ENCODE results near the gene COLQ.

COLQ gene

DNA sequence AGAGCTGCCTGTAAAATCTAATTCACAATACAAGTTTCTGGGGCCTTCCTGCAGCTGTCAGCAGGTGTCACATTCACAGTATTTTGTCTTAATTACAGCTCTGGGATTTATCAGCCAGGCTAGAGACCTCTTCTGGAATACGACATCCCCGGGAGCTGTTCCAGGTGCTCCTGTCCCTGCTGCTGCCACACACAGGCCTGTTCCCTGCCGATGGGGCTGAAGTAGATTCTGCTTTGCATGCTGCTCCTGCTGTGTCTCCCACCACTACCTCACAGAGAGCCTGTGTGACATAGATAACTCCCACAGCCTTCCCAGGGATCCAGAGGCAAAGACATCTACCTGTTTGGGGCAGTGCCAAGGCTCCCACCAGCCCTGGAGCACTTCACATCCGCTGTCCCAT lies 20.4 kb downstream of the COLQ start:
- no peak overlapping the region for H2AFZ ChIP-seq (ENCODE audit: low read depth)
- H3K9ac ChIP-seq: no peak overlapping the region
- TF ChIP-seq, protein P1, sequence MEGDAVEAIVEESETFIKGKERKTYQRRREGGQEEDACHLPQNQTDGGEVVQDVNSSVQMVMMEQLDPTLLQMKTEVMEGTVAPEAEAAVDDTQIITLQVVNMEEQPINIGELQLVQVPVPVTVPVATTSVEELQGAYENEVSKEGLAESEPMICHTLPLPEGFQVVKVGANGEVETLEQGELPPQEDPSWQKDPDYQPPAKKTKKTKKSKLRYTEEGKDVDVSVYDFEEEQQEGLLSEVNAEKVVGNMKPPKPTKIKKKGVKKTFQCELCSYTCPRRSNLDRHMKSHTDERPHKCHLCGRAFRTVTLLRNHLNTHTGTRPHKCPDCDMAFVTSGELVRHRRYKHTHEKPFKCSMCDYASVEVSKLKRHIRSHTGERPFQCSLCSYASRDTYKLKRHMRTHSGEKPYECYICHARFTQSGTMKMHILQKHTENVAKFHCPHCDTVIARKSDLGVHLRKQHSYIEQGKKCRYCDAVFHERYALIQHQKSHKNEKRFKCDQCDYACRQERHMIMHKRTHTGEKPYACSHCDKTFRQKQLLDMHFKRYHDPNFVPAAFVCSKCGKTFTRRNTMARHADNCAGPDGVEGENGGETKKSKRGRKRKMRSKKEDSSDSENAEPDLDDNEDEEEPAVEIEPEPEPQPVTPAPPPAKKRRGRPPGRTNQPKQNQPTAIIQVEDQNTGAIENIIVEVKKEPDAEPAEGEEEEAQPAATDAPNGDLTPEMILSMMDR (conservative IDR thresholded peaks at IDR 0.05; ENCODE audit: low read depth, low read length): no peak
- H3K4me2 ChIP-seq: no peak overlapping the region
- no peaks in the 10 kb centered on the region for H3K79me2 ChIP-seq (ENCODE audit: insufficient read depth, low read depth)
- H3K36me3 ChIP-seq (ENCODE audit: insufficient read depth): no peaks in the 10 kb centered on the region
- no peaks in the 10 kb centered on the region for H3K27me3 ChIP-seq (ENCODE audit: insufficient read depth, low read depth)
- H3K4me1 ChIP-seq (ENCODE audit: low read depth, poor library complexity, severe bottlenecking): no peaks in the 10 kb centered on the region
- no peak overlapping the region for H3K27ac ChIP-seq
- H3K4me3 ChIP-seq (IDR thresholded peaks at IDR 0.05; ENCODE audit: insufficient read depth, low read depth, low read length): no peak overlapping the region
- H4K20me1 ChIP-seq (ENCODE audit: insufficient read depth): no peaks in the 10 kb centered on the region

DNA sequence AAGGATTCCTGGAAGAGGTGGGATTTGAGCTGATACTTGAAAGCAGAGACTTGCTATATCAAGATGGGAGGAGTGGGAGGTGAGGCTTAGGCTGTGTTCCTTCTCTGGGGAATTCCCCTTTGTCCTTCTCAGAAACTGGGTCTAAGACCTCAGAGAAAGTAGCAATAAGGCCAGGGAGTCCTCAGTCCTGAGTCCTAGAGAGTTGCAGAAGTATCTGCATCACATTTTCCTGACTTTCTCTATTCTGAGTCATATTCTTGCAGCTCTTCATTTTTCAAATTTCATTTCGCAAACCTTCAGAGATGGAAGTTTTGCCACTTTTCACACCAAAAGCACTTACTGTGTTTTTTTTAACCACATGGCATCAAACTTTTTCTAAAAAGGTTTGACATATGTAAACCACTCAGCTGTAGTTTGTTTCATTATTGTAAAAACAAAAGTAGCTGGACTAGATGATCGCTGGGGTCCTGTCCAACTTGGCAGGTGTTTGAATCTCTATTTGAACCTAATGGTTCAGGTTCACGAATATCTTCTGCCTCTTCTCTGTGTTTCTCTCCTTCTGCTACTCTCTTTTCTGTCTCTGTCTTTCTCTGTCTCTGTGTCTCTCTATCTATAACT lies 21.3 kb downstream of the COLQ start:
- no peaks in the 10 kb centered on the region for H4K20me1 ChIP-seq (ENCODE audit: insufficient read depth)
- no peaks in the 10 kb centered on the region for H3K27me3 ChIP-seq (ENCODE audit: insufficient read depth, low read depth)
- no peaks in the 10 kb centered on the region for H3K4me1 ChIP-seq (ENCODE audit: low read depth, poor library complexity, severe bottlenecking)
- TF ChIP-seq, protein P1 (conservative IDR thresholded peaks at IDR 0.05; ENCODE audit: low read depth, low read length): no peak
- no peak overlapping the region for H3K9ac ChIP-seq
- H3K79me2 ChIP-seq (ENCODE audit: insufficient read depth, low read depth): no peaks in the 10 kb centered on the region
- H3K4me2 ChIP-seq: no peak overlapping the region
- H3K27ac ChIP-seq: no peak overlapping the region
- no peaks in the 10 kb centered on the region for H3K36me3 ChIP-seq (ENCODE audit: insufficient read depth)
- no peak overlapping the region for H3K4me3 ChIP-seq (IDR thresholded peaks at IDR 0.05; ENCODE audit: insufficient read depth, low read depth, low read length)
- no peak overlapping the region for H2AFZ ChIP-seq (ENCODE audit: low read depth)

DNA sequence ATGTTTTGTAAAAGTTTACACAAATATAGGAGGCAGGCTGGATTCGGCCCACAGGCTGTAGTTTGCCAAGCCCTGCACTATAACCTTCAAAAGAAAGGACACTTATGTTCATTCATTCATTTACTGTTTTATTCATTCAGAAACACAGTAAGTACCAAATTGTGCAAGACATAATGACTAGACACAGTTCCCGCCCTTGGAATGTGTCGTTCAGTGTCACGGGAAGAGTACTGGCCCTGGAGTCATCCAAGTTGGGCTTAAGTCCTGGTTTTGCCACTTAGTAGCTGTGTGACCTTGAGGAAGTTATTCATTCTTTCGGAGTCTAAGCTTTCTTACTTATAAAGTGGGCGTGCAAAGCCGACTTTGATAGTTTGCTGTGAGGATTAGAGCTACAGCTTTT lies 22.0 kb downstream of the COLQ start:
- Histone ChIP-seq H4K20me1 (ENCODE audit: insufficient read depth) (no peaks in the 10 kb centered on the region), H3K27ac (no peak overlapping the region), H3K4me1 (ENCODE audit: low read depth, poor library complexity, severe bottlenecking) (no peaks in the 10 kb centered on the region), H3K9ac (no peak overlapping the region), H3K4me2 (no peak overlapping the region), H3K27me3 (ENCODE audit: insufficient read depth, low read depth) (no peaks in the 10 kb centered on the region), H3K4me3 (IDR thresholded peaks at IDR 0.05; ENCODE audit: insufficient read depth, low read depth, low read length) (no peak overlapping the region), H3K36me3 (ENCODE audit: insufficient read depth) (no peaks in the 10 kb centered on the region), H2AFZ (ENCODE audit: low read depth) (no peak overlapping the region), H3K79me2 (ENCODE audit: insufficient read depth, low read depth) (no peaks in the 10 kb centered on the region)
- TF ChIP-seq, protein P1 (conservative IDR thresholded peaks at IDR 0.05; ENCODE audit: low read depth, low read length): no peak

DNA sequence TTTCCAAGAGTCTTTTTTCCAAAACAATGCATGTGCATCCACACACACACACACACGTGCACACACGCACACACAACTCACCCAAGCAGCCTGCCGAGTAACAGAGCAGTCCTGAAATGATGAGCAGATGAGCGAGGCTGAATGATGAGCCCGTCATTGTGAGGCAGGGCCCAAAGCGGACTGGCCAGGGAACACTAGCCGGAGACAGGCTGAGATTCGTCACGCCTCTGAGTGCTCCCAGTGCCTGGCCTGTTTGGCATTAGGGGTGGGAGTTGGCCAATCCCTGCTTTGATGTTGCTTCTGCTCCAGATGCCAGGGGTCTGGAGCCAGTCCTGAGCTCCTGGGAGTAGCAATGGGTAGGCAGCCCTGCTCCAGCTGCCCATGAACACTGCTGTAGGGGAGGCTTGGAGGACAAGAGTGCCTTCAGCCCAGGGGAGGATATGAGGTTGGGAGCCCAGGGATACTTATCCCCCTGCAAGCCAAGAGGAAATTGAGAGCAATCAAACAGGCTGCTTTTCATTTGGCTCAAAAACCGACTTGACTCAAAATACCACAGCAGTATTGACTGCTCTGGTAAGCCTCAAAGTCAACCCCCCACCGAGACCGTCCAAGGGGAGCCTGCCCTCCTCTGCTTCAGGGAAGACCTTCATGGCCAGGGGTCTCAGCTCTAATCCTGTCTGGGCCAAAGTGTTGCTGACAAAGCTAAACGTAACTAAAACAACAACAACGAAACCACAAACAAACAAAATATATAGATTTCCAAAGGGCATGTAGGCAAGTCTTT lies 22.9 kb downstream of the COLQ start:
- Histone ChIP-seq H3K4me3 (IDR thresholded peaks at IDR 0.05; ENCODE audit: insufficient read depth, low read depth, low read length) (no peak overlapping the region), H3K79me2 (ENCODE audit: insufficient read depth, low read depth) (no peaks in the 10 kb centered on the region), H2AFZ (ENCODE audit: low read depth) (no peak overlapping the region), H3K9ac (no peak overlapping the region), H3K4me2 (no peak overlapping the region), H3K36me3 (ENCODE audit: insufficient read depth) (no peaks in the 10 kb centered on the region), H3K27me3 (ENCODE audit: insufficient read depth, low read depth) (no peaks in the 10 kb centered on the region), H4K20me1 (ENCODE audit: insufficient read depth) (no peaks in the 10 kb centered on the region), H3K27ac (no peak overlapping the region), H3K4me1 (ENCODE audit: low read depth, poor library complexity, severe bottlenecking) (no peaks in the 10 kb centered on the region)
- TF ChIP-seq, protein P1 (conservative IDR thresholded peaks at IDR 0.05; ENCODE audit: low read depth, low read length): no peak

All from KMS-11 (cell line).